Tibial nerve (tissue), 4 donors: Measurements from ENCODE around the gene RNF182.

Source experiments
- CTCF ChIP-seq, 5 experiments: fragments of 200-600 bp in 3 of 5; fragments of 450-650 bp in 2 of 5; sonication (generic) in 3 of 5; IDR thresholded peaks; one replicate each; pipeline ENCODE4 v1.5.1; 2016 to 2019; ENCODE audit warnings: antibody characterized with exemption in 5 of 5, mild to moderate bottlenecking in 3 of 5, moderate library complexity in 2 of 5
- EP300 ChIP-seq, 2 donors: sonication (generic); formaldehyde crosslinking; IDR thresholded peaks; one replicate each; pipeline ENCODE4 v1.6.1; 2017; ENCODE audit warnings: antibody characterized with exemption in 2 of 2, mild to moderate bottlenecking in 1 of 2
- POLR2A ChIP-seq, 2 donors: fragments of 450-650 bp; IDR thresholded peaks; one replicate each; pipeline ENCODE4 v1.6.1; 2017; ENCODE audit warnings: antibody characterized with exemption in 2 of 2, mild to moderate bottlenecking in 2 of 2, moderate library complexity in 2 of 2

DNA sequence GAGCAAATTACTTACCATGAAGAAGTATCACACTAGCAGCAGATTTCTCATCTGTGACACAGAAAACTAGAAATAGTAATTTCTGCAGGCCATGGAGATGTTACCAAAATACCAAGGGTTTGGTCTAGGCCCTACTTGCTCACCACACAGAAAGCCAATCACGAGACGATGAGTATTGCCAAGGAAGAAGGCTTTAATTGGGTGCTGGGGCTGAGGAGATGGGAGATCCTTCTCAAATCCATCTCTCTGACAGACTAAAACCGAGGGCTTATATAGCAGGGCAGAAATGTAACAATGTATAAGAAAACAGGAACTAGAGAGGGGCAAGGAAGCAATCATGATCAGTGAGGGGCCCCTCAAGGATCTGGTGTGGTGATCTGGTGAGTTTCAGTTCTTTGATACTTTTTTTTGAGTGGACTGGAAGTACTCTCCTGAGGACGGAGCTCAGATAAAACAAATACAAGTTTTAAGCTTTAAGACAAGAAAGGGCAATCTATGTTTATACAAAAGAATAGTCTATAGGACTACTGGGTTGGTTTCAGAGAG lies 40.9 kb downstream of the RNF182 start:
- TF ChIP-seq EP300 (IDR thresholded peaks at IDR 0.05) (no peak), CTCF (IDR thresholded peaks at IDR 0.05) (no peak), POLR2A (IDR thresholded peaks at IDR 0.05) (no peak)
